ENCODE data around the gene ASTN2.

GRCh38 chr9:116716438-116716837 is 698.4 kb downstream of the ASTN2 start:
- TF ChIP-seq CTCF (IDR thresholded peaks at IDR 0.05) (no peak), POLR2A (IDR thresholded peaks at IDR 0.05) (no peak)

Data from testis (tissue), 2 donors.